Ureter (tissue), 1 donor: ENCODE measurements around the gene ADAMTSL2. TPM values are rescaled to one million over a fixed set of nuclear protein-coding genes. Genes with fewer than 3 reads are reported as not detected.

Experiments
- DNase-seq: peaks from one replicate; pipeline ENCODE4 v3.0.0-alpha.2; 2020; ENCODE audit warnings: low spot score
- total RNA-seq: library from RNA; stranded (reverse); gene quantifications from one replicate; pipeline ENCODE4 v1.2.4, GENCODE V29; 2023
- donor health status: DM: yes; HTN: yes; CAD: no.

Gene ADAMTSL2
- total RNA-seq, 1 donor from 2014 or later, result 8.8 TPM

- DNase-seq, result no peak
Observed at GRCh38 chr9:133518200-133518599, 16.3 kb upstream of the ADAMTSL2 start.

DNA sequence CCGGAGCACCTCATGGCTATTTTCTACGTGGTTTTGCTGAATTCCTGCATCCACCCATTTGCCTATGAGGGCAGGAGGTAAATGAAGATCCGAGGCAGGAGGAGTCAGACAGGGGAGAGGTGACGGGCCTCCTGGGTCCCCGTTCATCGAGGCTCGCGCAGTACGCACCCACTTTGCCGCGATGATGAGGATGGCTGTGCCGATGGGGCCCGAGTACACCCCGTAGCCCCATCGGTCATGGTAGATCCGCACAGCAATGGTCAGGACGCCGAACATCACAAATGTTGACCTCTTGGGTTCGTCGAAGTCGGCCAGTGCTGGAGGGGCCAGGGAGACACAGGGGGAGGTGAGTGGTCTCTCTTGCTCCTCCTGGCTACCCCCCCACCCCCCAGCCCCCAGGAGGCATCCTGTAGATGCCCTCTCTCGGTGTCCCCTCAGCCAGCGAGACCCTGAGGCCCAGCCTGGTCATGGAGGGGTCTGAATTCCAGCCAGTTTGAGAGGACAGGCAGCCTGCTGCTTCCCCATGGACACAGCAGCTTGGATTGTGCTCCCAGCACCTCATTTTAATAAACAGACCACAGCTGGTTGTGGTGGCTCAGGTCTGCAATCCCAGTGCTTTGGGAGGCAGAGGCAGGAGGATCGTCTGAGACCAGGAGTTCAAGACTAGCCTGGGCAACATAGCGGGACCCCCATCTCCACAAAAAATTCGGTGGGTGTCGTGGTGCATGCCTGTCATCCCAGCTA, 15.6 kb upstream of the ADAMTSL2 start:
- no peak for DNase-seq

GRCh38 chr9:133519693-133520092, 14.8 kb upstream of the ADAMTSL2 start:
- no peak for DNase-seq

DNA sequence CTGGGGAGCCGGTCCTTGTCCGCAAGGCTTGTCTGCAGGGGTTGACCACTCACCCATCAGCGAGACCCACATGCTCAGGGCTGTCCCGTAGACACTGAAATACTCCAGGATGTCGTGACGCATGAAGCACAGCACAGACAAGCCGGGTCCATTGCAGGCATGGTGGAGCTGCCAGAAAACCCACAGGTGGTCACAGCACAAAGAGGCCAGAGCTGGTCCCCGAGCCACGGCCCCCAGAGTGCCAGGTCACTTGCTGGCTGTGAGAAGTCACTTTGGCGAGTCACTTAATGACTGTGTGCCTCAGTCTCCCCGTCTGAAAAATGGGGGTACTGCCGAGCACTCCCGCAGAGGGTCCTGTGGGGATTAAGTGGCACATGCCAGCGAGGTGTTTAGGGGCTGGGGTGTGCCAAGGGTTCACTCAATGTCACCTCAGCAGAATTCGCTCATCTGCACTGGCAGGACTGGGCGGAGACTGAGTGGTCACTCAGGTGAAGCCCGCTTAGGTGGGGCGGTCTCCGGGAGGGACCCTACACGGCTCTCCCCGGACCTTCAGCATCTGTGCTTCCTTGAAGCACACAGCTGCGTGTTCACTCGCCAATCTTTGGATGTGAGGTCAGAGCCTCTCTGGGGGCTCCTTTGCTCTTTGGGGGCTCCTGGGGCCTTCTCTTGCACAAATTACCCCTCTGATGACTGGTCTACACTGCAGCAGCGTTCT, 14.2 kb upstream of the ADAMTSL2 start:
- DNase-seq, result no peak

DNA sequence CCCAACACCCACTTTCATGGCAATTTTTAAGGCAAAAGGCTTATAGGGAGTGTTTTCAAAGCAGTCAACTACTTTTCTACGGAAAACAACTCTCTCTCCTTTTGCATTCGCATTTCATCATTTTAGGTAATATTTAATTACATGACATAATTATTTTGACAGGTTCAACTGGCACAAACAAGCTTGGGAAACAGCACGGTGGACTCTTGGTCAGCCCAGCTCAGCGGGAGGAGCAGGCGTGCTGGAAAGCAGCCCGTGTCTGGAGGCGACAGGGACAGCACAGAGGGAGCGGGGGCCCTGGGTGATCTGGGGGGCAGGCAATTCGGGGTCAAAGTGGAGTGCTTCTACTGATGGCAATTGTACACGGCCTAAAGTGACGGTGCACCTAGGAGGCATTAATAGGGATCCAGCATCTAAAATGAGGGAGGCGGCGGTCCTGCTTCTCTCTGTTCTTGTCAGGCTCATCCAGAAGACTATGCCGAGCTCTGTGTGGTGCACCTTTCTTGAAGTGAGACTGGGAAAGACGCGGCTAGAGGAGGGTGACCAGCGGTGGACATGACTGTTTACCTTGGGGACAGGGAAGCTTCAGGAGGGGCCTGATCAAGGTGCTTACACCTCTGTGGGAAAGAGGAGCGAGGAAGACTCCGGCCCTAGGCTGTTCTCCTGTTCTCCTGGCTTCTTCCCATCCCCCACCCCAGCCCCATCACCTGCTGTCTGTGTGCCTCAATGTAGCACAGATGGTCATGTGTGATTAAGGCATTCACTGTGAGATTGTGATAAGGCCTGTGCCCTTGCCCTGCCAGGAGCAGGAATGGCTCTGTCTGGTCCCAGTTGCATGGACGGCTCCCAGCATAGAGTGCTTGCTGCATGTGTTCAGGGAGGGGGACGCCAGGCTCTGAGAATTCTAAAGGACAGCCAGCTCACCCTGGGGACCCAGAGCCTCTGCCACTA, 13.1 kb upstream of the ADAMTSL2 start:
- no peak for DNase-seq

GRCh38 chr9:133522073-133522910, 12.2 kb upstream of the ADAMTSL2 start:
- no peak for DNase-seq

DNA sequence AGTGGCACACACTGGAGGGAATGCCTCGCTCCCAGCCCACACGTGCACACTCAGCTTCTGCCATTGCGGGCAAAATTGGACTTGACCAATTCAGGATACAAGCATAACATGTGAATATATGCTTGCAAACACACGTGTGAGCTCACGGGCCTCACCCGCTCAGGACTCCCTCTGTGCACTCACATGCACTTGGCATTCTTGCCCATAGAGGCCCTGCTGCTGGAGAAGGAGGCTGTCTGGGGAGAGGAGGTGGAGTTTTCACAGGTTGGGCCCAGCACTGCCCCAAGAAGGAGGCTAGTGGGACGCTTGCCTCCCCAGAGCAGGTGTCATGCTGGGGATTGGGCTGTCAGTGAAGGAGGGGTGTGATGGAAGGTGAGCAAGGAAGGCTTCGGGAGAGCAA, 11.4 kb upstream of the ADAMTSL2 start:
- DNase-seq, result no peak

DNA sequence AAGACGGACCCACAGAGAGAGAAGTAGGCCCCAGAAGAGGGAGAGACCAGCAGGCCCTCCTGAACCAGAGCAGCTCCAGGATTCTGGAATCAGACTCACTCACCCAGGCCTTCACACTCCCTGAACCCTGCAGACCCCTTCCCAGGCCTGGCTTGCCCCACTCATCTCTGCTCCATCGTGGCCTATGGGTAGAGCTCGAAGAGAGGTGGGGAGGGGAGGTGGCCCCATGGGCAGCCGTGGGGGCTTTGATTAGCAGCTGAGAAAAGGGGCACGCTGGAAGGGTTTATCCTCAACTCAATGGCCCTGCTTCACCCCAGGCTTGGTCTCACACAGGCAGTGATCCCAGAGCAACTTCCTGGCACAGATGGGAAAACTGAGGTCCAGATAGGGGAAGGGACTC, 10.4 kb upstream of the ADAMTSL2 start:
- no peak for DNase-seq

DNA sequence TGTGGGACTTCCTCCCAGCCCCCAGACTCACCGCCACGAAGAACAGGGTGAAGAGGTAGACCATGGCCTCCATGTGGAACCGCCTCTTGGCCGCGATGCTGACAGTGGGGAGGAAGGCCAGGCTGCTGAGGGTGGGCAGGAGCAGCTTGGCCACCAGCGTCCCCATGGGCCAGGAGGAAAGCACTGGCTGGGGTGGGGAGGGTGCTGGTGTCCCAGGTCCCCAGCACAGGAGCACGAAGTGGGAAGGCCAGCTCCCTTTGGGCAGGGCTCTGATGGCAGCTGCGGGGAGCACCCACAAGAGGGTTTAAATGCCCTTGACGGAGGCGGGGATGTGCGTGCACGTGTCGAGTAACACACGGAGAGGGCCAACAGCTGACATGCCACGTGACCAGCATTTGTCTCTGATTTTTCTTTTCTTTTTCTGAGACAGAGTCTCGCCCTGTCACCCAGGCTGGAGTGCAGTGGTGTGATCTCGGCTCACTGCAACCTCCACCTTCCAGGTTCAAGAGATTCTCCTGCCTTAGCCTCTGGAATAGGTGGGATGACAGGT, 9.8 kb upstream of the ADAMTSL2 start, which contains the start of gene MYMK:
Gene MYMK (minus strand): TSS at position 281 of the 550 bp plus-strand sequence. CDS start 115 bp downstream, at position 166.
- no peak for DNase-seq

DNA sequence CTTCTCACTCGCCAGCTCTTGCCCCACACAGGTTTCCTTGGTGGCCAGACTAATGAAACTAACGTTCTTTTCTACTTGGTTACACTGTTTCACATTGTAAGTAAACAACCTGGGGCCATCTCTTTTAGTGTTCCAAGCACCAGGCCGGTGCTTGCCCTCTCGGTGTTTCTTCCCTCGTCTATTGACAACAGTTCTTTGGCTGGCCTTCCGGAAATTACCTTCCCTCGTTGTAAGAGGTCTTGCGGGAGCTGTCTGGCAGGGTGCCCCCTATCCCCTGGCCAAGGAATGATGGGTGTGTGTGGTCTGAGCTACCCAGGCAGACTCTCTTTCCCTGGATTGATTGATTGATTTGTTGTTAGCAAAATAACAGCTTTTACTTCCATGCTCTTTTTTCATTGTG, 8.8 kb upstream of the ADAMTSL2 start:
- DNase-seq, result no peak

DNA sequence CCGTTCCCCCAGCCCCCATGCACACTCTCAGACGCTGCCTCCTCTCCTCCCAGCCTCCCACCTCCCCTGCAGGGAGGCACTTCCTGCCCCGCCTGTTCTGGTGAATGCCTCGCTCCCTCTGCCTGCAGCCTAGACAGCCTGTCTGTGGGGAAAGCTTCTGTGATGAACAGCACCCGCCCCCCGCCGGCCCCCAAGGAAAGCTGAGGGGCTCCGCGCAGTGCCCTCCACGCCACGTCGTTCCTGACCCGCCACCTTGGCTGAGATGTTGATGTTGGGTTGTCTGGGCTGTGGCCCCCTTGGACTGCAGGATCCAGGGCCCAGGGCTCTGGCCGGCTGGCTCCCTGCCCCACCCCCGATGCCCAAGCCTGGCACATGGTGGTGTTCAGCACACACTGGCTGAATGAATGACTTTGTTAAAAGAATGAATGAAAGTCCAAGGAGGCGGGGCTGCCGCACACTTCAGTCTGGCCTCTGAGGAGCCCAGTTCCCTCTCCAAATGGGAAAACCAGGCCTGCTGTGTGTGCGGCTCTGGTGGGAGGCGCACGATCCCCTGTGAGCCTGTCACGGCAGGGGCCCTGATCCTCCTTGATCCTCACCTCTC, 7.7 kb upstream of the ADAMTSL2 start:
- DNase-seq, result no peak

- peak; percentile 62 for DNase-seq
Observed at GRCh38 chr9:133527444-133527920, 7.0 kb upstream of the ADAMTSL2 start.

DNA sequence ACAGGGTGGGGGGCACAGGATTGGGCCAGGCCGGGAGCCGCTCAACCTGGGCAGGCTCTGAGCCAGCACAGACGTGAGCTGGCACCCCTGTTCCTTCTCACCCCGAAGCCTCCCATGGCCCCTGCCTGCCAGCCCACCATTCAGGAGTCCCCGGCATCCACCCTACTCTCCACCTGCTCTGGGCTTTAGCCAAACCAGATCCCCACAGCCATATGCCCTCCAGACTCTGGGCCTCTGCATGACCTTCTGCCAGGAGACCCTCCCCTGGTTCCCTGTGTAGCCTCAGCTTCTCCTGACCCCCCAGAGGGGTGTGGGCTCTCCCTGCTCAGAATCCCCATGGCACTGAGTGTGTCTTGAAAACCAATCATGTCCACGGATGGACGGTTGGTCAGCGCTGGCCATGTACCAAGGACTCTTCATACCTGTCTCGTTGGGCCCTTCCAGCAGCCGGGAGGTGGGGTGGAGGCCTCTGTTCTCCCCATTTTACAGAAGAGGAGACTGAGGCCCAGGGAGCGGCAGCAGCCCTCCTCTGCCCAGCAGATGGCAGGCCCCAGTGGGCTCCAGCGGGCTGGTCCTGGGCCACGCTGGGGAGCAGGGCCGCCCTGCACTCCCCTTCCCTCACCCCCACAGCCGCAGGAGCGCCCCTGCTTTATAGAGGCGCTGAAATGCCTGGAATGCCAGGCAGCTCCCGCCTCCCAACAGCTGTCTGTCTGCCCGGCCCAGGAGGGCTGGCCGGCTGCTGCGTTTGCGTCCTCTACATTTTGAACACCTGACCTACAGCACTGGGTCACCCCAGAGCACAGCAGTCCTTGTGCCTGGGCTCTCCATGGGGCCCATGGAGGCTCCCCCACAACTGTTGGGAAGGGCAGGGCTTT, 6.3 kb upstream of the ADAMTSL2 start:
- DNase-seq, result no peak

DNA sequence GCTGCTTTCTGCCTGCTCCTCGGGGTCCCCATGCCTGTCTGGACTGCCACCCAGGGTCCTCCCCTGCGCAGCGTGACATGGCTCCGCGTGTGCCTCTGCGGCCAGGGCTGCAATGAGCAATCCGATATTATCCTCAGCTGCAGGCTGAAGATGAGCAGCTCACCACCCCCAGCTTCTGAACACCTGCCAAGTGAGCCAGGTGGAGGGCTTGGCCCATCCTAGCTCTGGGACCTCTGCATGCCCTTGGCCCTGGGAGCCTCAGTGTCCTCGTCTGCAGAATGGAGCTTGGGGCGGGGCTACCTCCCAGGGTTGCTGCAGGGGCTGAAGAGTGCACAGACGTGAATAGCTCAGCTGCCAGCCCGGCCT, 5.6 kb upstream of the ADAMTSL2 start:
- DNase-seq, result no peak

- no peak for DNase-seq
Observed at GRCh38 chr9:133529457-133529856, 5.0 kb upstream of the ADAMTSL2 start.

- DNase-seq, result no peak
Observed at GRCh38 chr9:133529874-133530273, 4.6 kb upstream of the ADAMTSL2 start.

- no peak for DNase-seq
Observed at GRCh38 chr9:133531293-133531692, 3.2 kb upstream of the ADAMTSL2 start.

- DNase-seq, result peak; percentile 77
Observed at GRCh38 chr9:133532937-133533668, 1.4 kb upstream of the ADAMTSL2 start.

- no peak for DNase-seq
Observed at GRCh38 chr9:133533857-133534256, 647 bp upstream of the ADAMTSL2 start.
